ENCODE data around the gene WWP2.

GRCh38 chr16:69784586-69784985, 22.5 kb downstream of the WWP2 start:
- TF ChIP-seq CTCF (IDR thresholded peaks at IDR 0.05) = no peak
- TF ChIP-seq POLR2A (IDR thresholded peaks at IDR 0.05) = no peak

All from body of pancreas (tissue), 4 donors.